HepG2 (cell line): ENCODE results near the gene ZNF276. TPM values are rescaled to one million over a fixed set of nuclear protein-coding genes. Genes with fewer than 3 reads are reported as not detected.

Experiments
- CHD2 ChIP-seq: IDR thresholded peaks from 2 replicates; pipeline ENCODE4 v1.6.1; 2011; ENCODE audit warnings: low read depth, low read length, improper control_type of control experiment
- DMAP1 ChIP-seq: IDR thresholded peaks from 2 replicates; pipeline ENCODE4 v1.6.1; 2016
- ETV6 ChIP-seq: sonication (generic); formaldehyde crosslinking; conservative IDR thresholded peaks from 2 replicates; pipeline ENCODE4 v1.4.0; 2020; ENCODE audit warnings: missing genetic modification reagents
- FOXJ3 ChIP-seq: sonication (generic); formaldehyde crosslinking; IDR thresholded peaks from 2 replicates; pipeline ENCODE4 v1.4.0; 2020; ENCODE audit warnings: missing genetic modification reagents, mild to moderate bottlenecking, borderline replicate concordance
- GZF1 ChIP-seq: sonication (generic); formaldehyde crosslinking; IDR thresholded peaks from 2 replicates; pipeline ENCODE4 v1.5.1; 2020; ENCODE audit warnings: mild to moderate bottlenecking, missing genetic modification reagents
- IRF2 ChIP-seq: IDR thresholded peaks from 2 replicates; pipeline ENCODE4 v1.6.1; 2018; ENCODE audit warnings: missing genetic modification reagents, missing compliant biosample characterization
- ISX ChIP-seq: sonication (generic); formaldehyde crosslinking; conservative IDR thresholded peaks from 2 replicates; pipeline ENCODE4 v1.5.0; 2020; ENCODE audit warnings: missing genetic modification reagents
- PHB2 ChIP-seq: fragments of 450-650 bp; IDR thresholded peaks from 2 replicates; pipeline ENCODE4 v1.6.1; 2018; ENCODE audit not compliant: partially characterized antibody
- RARA ChIP-seq: IDR thresholded peaks from 2 replicates; pipeline ENCODE4 v1.6.1; 2016; ENCODE audit warnings: missing genetic modification reagents, missing compliant biosample characterization
- SALL1 ChIP-seq: sonication (generic); formaldehyde crosslinking; IDR thresholded peaks from 2 replicates; pipeline ENCODE4 v1.8.0; 2022; ENCODE audit warnings: mild to moderate bottlenecking, missing genetic modification reagents
- TCF7L2 ChIP-seq: IDR thresholded peaks from 2 replicates; pipeline ENCODE4 v1.6.1; 2011; ENCODE audit warnings: mild to moderate bottlenecking, low read depth, low read length, moderate library complexity
- TGIF2 ChIP-seq: IDR thresholded peaks from 2 replicates; pipeline ENCODE4 v1.6.1; 2016; ENCODE audit warnings: control low read depth, missing compliant biosample characterization
- TOPORS ChIP-seq: sonication (generic); formaldehyde crosslinking; IDR thresholded peaks from 2 replicates; pipeline ENCODE4 v1.8.0; 2023; ENCODE audit warnings: mild to moderate bottlenecking, missing genetic modification reagents
- ZFP41 ChIP-seq: sonication (generic); formaldehyde crosslinking; IDR thresholded peaks from 2 replicates; pipeline ENCODE4 v1.4.0; 2020; ENCODE audit warnings: mild to moderate bottlenecking, missing genetic modification reagents, borderline replicate concordance
- ZKSCAN1 ChIP-seq: fragments of 150-350 bp; IDR thresholded peaks from 2 replicates; pipeline ENCODE4 v1.6.1; 2014; ENCODE audit warnings: low read length
- ZNF180 ChIP-seq: sonication (generic); formaldehyde crosslinking; IDR thresholded peaks from 2 replicates; pipeline ENCODE4 v1.4.0; 2020; ENCODE audit warnings: low read depth, missing genetic modification reagents, borderline replicate concordance
- ZNF274 ChIP-seq: sonication (generic); formaldehyde crosslinking; IDR thresholded peaks from 2 replicates; pipeline ENCODE4 v1.5.1; 2020; ENCODE audit warnings: mild to moderate bottlenecking, missing genetic modification reagents
- ZNF335 ChIP-seq: sonication (generic); formaldehyde crosslinking; IDR thresholded peaks from 2 replicates; pipeline ENCODE4 v1.4.0; 2020; ENCODE audit warnings: missing genetic modification reagents
- ZNF451 ChIP-seq: sonication (generic); formaldehyde crosslinking; IDR thresholded peaks from 2 replicates; pipeline ENCODE4 v1.5.0; 2020; ENCODE audit warnings: mild to moderate bottlenecking, missing genetic modification reagents
- ZNF670 ChIP-seq: sonication (generic); formaldehyde crosslinking; IDR thresholded peaks from 2 replicates; pipeline ENCODE4 v1.8.0; 2022; ENCODE audit warnings: mild to moderate bottlenecking, missing genetic modification reagents, borderline replicate concordance
- ZNF781 ChIP-seq: sonication (generic); formaldehyde crosslinking; IDR thresholded peaks from 2 replicates; pipeline ENCODE4 v1.5.1; 2020; ENCODE audit warnings: borderline replicate concordance, mild to moderate bottlenecking, missing genetic modification reagents; ENCODE audit errors: not compliant biosample characterization
- polyA plus RNA-seq, 8 experiments: library from polyadenylated mRNA; depleted of rRNA in 3 of 8; stranded (reverse) in 7 of 8; unstranded in 1 of 8; fragments of >200 nt; fragmentation: Illumina TruSeq in 4 of 8; extraction: Trizol in 4 of 8; gene quantifications; 2 replicates each; pipeline versions ENCODE4 v1.2.1 to v1.2.3, GENCODE V29; 2011 to 2016; ENCODE audit warnings: low read depth in 4 of 8, missing spikeins in 1 of 8, mixed read lengths in 1 of 8; ENCODE audit not compliant: insufficient read depth in 1 of 8
- total RNA-seq, 5 experiments: library from RNA; depleted of rRNA; stranded (reverse); fragments of >200 nt; fragmentation: Illumina TruSeq; extraction: Trizol; gene quantifications; 2 replicates each; pipeline ENCODE4 v1.2.3, GENCODE V29; 2016; ENCODE audit warnings: low read depth in 1 of 5
- TF ChIP-seq, protein P1 (sequence below): sonication (generic); formaldehyde crosslinking; IDR thresholded peaks from 2 replicates; pipeline ENCODE4 v1.4.0; 2020; ENCODE audit warnings: missing genetic modification reagents
- TF ChIP-seq, protein P2 (sequence below): sonication (generic); formaldehyde crosslinking; IDR thresholded peaks from 2 replicates; pipeline ENCODE4 v1.8.0; 2022; ENCODE audit warnings: low read depth, missing genetic modification reagents
- TF ChIP-seq, protein P3 (sequence below): sonication (generic); formaldehyde crosslinking; IDR thresholded peaks from 2 replicates; pipeline ENCODE4 v1.8.0; 2022; ENCODE audit warnings: mild to moderate bottlenecking, missing genetic modification reagents, moderate library complexity

Gene ZNF276
- total and polyA plus RNA-seq, 2 of the 13 experiments (the other 11 are each of a cell fraction or from before 2014, with no cell fraction given): 17.7 to 18.0 TPM

DNA sequence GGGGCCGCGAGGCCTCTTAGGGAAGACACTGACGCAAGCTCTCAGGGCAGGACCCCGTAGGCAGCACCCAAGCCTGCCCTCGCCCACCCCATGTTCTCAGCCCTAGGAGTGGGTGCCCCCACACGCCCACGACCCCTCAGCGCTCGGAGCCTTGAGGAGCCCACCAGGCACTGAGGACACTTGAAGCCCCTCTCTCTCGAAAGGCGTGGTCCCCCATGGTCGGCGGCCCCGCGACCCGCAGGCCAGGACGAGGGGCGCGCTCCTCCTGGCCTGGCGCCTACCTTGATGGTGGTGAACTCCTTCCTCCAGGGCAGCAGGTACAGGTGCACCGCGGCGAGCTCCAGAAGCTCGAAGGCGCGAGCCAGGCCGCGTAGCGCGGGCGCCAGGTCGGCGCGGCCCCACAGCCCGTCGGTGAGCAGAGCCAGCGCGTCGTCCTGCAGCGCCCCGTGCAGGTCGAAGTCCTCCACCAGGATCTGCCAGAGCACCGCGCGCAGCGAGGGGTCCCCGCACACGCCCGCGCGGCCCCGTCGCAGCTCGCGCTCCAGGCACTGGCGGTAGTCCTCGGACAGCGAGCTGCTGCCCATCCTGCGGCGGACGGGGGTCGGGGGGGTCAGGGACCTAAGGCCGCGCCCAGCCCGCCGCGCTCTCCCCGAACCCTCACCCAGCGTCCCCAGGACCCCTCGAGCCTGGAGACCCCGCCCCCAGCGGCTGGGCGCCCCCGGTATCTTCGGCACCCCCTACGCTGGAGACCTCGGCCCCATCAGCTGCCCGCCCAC lies 20.5 kb upstream of the ZNF276 start (continued):
- TF ChIP-seq, protein P1, sequence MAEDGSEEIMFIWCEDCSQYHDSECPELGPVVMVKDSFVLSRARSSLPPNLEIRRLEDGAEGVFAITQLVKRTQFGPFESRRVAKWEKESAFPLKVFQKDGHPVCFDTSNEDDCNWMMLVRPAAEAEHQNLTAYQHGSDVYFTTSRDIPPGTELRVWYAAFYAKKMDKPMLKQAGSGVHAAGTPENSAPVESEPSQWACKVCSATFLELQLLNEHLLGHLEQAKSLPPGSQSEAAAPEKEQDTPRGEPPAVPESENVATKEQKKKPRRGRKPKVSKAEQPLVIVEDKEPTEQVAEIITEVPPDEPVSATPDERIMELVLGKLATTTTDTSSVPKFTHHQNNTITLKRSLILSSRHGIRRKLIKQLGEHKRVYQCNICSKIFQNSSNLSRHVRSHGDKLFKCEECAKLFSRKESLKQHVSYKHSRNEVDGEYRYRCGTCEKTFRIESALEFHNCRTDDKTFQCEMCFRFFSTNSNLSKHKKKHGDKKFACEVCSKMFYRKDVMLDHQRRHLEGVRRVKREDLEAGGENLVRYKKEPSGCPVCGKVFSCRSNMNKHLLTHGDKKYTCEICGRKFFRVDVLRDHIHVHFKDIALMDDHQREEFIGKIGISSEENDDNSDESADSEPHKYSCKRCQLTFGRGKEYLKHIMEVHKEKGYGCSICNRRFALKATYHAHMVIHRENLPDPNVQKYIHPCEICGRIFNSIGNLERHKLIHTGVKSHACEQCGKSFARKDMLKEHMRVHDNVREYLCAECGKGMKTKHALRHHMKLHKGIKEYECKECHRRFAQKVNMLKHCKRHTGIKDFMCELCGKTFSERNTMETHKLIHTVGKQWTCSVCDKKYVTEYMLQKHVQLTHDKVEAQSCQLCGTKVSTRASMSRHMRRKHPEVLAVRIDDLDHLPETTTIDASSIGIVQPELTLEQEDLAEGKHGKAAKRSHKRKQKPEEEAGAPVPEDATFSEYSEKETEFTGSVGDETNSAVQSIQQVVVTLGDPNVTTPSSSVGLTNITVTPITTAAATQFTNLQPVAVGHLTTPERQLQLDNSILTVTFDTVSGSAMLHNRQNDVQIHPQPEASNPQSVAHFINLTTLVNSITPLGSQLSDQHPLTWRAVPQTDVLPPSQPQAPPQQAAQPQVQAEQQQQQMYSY: 0 out of 2 replicates have a peak, but pooled peaks have one; percentile 15
- TF ChIP-seq ZNF274: no peak
- TF ChIP-seq ISX (CRISPR knock-in tag): no peak
- TF ChIP-seq TCF7L2: no peak
- TF ChIP-seq ZNF180 (CRISPR knock-in tag): 0 out of 2 replicates have a peak, but pooled peaks have one; percentile 76
- TF ChIP-seq IRF2: peak; percentile 63; the same call in 1 of the 2 replicates
- no peak for TF ChIP-seq ZNF781 (CRISPR knock-in tag)
- peak; percentile 63 for TF ChIP-seq SALL1 (CRISPR knock-in tag)
- no peak for TF ChIP-seq CHD2
- no peak for TF ChIP-seq ZKSCAN1
- TF ChIP-seq RARA (CRISPR knock-in tag): peak; percentile 32; the same call in 1 of the 2 replicates
- 0 out of 2 replicates have a peak, but pooled peaks have one; percentile 0 for TF ChIP-seq ZNF335
- TF ChIP-seq ZNF451: peak; percentile 70; the same call in 1 of the 2 replicates
- 0 out of 2 replicates have a peak, but pooled peaks have one; percentile 7 for TF ChIP-seq DMAP1 (CRISPR knock-in tag)
- TF ChIP-seq GZF1 (CRISPR knock-in tag): no peak
- TF ChIP-seq, protein P2, sequence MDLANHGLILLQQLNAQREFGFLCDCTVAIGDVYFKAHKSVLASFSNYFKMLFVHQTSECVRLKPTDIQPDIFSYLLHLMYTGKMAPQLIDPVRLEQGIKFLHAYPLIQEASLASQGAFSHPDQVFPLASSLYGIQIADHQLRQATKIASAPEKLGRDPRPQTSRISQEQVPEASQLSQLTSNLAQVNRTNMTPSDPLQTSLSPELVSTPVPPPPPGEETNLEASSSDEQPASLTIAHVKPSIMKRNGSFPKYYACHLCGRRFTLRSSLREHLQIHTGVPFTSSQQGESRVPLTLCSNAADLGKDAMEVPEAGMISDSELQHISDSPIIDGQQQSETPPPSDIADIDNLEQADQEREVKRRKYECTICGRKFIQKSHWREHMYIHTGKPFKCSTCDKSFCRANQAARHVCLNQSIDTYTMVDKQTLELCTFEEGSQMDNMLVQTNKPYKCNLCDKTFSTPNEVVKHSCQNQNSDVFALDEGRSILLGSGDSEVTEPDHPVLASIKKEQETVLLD: no peak; the same call in 1 of the 2 replicates
- TF ChIP-seq TGIF2 (CRISPR knock-in tag): peak; percentile 45
- no peak for TF ChIP-seq FOXJ3 (CRISPR knock-in tag)
- TF ChIP-seq, protein P3, sequence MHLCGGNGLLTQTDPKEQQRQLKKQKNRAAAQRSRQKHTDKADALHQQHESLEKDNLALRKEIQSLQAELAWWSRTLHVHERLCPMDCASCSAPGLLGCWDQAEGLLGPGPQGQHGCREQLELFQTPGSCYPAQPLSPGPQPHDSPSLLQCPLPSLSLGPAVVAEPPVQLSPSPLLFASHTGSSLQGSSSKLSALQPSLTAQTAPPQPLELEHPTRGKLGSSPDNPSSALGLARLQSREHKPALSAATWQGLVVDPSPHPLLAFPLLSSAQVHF (CRISPR knock-in tag): peak; percentile 91; the same call in 1 of the 2 replicates
- no peak for TF ChIP-seq TOPORS
- peak; percentile 86; the same call in 1 of the 2 replicates for TF ChIP-seq ZNF670 (CRISPR knock-in tag)
- no peak for TF ChIP-seq ZFP41 (CRISPR knock-in tag)
- TF ChIP-seq PHB2: no peak
- TF ChIP-seq ETV6 (CRISPR knock-in tag): peak; percentile 89
